Neutrophil (primary cell): ENCODE measurements around the gene AK4.

ENCODE experiments used
- H3K27ac ChIP-seq: fragments of 200-600 bp; sonication (generic); 2 replicates; pipeline ENCODE4 v1.5.1; 2016; ENCODE audit warnings: mild to moderate bottlenecking, moderate library complexity
- H3K27me3 ChIP-seq: fragments of 200-600 bp; sonication (generic); 2 replicates; pipeline ENCODE4 v1.6.0; 2016; ENCODE audit warnings: mild to moderate bottlenecking
- H3K36me3 ChIP-seq: fragments of 200-600 bp; sonication (generic); 2 replicates; pipeline ENCODE4 v1.5.1; 2017
- H3K4me1 ChIP-seq, 2 experiments: fragments of 200-600 bp in 1 of 2; sonication (generic) in 1 of 2; 1 replicate in 1 of 2; 2 replicates in 1 of 2; pipeline versions ENCODE4 v1.5.1 to v1.6.1; 2013 to 2016; ENCODE audit warnings: low read depth in 1 of 2, low read length in 1 of 2, mild to moderate bottlenecking in 1 of 2, moderate library complexity in 1 of 2; ENCODE audit not compliant: control insufficient read depth in 1 of 2, insufficient read depth in 1 of 2
- H3K4me3 ChIP-seq, 2 experiments: fragments of 200-600 bp in 1 of 2; sonication (generic) in 1 of 2; 1 replicate in 1 of 2; 2 replicates in 1 of 2; pipeline ENCODE4 v1.5.1; 2013 to 2016; ENCODE audit warnings: low read depth in 1 of 2, low read length in 1 of 2, mild to moderate bottlenecking in 1 of 2, moderate library complexity in 1 of 2
- H3K9me3 ChIP-seq: fragments of 200-600 bp; sonication (generic); 2 replicates; pipeline ENCODE4 v1.5.1; 2016
- CTCF ChIP-seq: fragments of 200-600 bp; sonication (generic); IDR thresholded peaks from 2 replicates; pipeline ENCODE4 v1.5.1; 2016; ENCODE audit warnings: antibody characterized with exemption

The AK4 gene

GRCh38 chr1:65164633-65165032 lies 16.6 kb downstream of the AK4 start:
- no peak for TF ChIP-seq CTCF
- Histone ChIP-seq H3K36me3 (no peaks in the 10 kb centered on the region), H3K4me1 (peaks cover 6 to 16% of the 10 kb centered on the region in 2 experiments), H3K4me3 (no peak overlapping the region), H3K9me3 (no peaks in the 10 kb centered on the region), H3K27ac (no peak overlapping the region), H3K27me3 (no peaks in the 10 kb centered on the region)

DNA sequence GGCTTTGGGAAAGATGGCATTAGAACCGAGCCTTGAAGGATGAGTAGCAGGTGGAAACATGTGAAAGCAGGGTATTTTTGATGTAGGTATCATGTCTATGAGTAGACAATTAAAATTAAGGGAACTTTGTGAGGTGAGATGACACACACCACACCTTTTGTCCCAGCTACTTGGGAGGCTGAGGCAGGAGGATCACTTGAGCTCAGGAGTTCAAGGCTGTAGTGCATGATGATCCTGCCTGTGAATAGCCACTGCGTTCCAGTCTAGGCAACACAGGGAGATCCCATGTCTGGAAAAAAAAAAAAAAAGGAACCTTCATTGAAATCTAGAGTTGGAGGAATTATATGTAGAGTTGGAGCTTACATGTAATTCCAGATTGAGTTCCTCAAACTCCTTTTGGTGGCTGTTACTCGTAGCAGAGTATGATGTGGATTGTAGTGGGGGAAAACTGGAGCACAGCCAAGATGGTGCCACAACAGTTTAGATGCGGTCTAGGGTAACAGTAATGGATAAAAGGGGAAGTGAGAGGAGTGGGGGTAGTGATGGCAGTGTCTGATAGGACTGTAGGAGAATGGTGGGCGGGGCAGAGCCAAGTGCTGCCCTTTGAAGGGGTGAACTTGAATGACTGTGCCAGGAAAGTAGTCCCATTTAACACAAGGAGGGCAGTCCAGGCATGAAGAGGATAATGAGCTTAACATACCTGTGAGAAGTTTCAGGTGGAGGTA lies 17.4 kb downstream of the AK4 start:
- Histone ChIP-seq H3K9me3 (no peaks in the 10 kb centered on the region), H3K36me3 (no peaks in the 10 kb centered on the region), H3K27me3 (no peaks in the 10 kb centered on the region), H3K4me3 (no peak overlapping the region), H3K27ac (no peak overlapping the region), H3K4me1 (peaks cover 9 to 20% of the 10 kb centered on the region in 2 experiments)
- no peak for TF ChIP-seq CTCF

GRCh38 chr1:65166572-65167305 lies 18.7 kb downstream of the AK4 start:
- Histone ChIP-seq H3K9me3 (no peaks in the 10 kb centered on the region), H3K4me1 (peaks cover 14 to 26% of the 10 kb centered on the region in 2 experiments), H3K27me3 (no peaks in the 10 kb centered on the region), H3K4me3 (no peak overlapping the region), H3K27ac (peak overlapping the region; percentile 6), H3K36me3 (no peaks in the 10 kb centered on the region)
- TF ChIP-seq CTCF = no peak

- no peak for TF ChIP-seq CTCF
- Histone ChIP-seq H3K4me1 (peaks cover 14 to 26% of the 10 kb centered on the region in 2 experiments), H3K9me3 (no peaks in the 10 kb centered on the region), H3K4me3 (no peak overlapping the region), H3K27me3 (no peaks in the 10 kb centered on the region), H3K36me3 (no peaks in the 10 kb centered on the region), H3K27ac (no peak overlapping the region)
These were observed 19.7 kb downstream of the AK4 start for GRCh38 chr1:65167586-65168242.

DNA sequence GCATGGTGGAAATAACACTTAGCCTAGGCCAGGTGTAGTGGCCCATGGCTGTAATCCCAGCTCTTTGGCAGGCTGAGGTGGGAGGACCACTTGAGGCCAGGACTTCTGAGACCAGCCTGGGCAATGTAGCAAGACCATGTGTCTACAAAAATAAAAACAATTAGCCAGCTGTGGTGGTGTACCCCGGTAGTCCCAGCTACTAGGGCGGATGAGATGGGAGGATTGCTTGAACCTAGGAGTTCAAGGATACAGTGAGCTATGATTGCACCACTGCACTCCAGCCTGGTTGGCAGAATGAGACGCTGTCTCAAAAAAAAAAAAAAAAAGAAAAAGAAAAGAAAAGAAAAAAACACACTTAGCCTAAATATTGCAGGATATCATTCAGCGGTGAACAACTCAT lies 20.9 kb downstream of the AK4 start:
- no peaks in the 10 kb centered on the region for H3K36me3 ChIP-seq
- H3K4me1 ChIP-seq = peaks cover 24 to 27% of the 10 kb centered on the region in 2 experiments
- H3K27ac ChIP-seq = no peak overlapping the region
- H3K9me3 ChIP-seq = no peaks in the 10 kb centered on the region
- H3K27me3 ChIP-seq = no peaks in the 10 kb centered on the region
- H3K4me3 ChIP-seq = no peak overlapping the region
- no peak for TF ChIP-seq CTCF
